RKO (cell line): ENCODE data around the gene ESPN.
"Not testable (repeated sequence)": the region's sequence is repeated elsewhere in the genome, so short reads cannot be mapped to it uniquely, and the experiment has no call there.

Experiments
- DNase-seq: peaks from one replicate; pipeline ENCODE4 v3.0.0-alpha.2; 2016; ENCODE audit warnings: low spot score

Gene ESPN

DNA sequence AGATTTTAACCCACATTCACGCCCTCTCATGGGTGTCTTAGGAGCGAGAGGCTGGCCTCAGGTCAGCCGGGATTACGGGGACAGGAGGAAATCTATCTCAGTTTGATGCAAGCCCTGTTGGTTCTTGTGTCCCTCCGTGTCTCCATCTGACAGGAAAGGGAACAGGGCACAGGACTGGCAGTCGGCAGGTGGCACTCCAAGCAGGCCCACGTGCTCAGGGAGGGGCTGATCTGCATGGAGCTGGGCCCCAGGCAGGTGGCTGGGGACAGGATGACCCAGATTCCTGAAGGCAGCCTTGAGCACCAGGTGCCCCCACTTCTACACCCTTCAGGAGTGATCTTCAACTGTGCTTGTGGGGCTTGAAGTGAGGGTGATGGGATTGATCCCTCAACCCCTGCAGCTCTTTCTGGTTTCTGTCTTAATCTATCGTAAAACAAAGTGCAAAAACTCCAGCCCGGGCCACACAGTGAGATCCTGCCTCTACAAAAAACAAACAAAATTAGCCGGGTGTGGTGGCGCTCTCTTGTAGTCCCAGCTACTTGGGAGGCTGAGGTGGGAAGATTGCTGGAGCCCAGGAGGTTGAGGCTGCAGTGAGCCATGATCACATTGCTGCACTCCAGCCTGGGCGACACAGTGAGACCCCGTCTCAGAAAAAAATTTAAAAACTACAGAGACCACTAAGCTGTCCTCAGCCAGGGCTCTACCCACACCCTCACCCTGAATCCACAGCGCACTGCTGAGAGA is 58.6 kb downstream of the ESPN start:
- no peak for DNase-seq

DNA sequence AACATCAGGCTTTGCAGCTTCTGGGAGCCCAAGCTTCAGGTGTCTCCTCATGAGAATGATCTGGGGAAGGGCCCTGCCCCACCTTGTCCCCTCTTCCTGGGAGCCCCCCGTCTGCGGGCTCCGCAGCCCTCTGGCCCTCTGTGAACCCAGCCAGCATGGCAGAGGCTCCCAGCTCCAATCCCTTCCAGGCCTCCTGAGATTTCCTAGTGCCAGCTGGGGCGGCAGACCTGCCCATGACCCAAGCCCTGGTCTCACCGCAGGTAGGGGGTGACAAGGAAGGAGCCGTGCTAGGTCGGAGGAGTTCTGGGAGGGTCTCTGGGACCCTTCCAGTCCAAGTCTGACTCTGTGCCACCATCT is 59.2 kb downstream of the ESPN start:
- DNase-seq = no peak

DNA sequence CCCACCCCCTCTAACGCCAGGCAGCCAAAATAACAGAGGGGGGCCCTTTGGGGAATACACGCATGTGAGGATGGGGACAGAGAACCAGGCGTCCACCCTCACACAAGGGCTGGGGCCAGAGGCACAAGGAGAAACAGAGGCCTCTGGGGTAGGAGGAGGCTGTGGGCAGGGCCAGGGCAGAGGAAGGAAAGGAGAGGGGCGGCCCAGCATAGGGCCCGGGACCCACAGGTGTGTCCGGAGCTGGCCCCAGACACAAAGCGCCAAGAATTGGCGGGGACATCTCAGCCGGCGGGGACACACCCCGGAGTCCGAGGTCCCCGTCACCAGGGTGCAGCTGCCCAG is 60.2 kb downstream of the ESPN start:
- DNase-seq = no peak

DNA sequence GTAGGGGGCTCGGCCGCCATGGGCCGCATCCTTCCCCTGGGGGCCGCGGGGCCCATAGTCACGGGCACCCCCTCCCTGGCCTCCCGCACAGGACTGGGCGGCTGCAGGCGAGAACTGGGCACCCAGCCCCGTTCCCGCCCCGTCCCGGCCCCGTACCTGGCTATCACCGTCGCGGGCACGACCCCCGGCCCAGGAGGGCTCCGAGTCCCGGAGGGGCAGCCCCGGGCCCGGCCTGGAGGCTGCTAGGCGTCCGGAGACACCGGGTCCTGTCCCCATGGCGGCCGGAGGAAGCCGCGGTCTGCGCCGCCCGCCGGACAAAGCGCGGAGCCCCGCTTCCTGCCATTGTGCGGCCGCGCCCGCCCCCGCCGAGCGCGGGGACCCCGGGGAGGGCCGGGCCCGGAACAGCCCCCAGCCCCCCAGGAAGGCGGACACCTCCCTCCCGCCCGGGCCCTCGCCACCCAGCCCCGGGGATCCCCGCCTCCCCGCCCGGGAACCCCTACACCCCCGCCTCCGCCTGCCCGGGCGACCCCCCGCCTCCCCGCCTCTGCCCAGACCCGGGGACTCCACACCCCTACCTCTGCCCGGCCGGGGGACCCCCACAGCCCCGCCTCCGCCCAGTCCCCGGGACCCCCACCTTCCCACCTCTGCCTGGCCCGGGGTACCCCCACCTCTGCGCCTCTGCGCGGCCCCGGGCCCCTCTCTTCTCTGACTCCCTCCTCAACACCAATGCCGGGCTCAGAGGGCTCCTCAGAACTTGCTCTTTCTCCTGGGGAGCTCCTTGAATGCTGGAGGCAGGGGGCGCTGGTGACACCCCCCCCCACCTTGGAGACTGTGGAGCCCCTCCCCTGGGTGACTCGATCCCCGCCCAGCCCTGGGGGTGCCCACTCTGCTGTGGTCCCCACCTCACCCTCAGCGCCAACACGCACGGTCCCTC is 60.9 kb downstream of the ESPN start:
- peak; percentile 32 for DNase-seq

DNA sequence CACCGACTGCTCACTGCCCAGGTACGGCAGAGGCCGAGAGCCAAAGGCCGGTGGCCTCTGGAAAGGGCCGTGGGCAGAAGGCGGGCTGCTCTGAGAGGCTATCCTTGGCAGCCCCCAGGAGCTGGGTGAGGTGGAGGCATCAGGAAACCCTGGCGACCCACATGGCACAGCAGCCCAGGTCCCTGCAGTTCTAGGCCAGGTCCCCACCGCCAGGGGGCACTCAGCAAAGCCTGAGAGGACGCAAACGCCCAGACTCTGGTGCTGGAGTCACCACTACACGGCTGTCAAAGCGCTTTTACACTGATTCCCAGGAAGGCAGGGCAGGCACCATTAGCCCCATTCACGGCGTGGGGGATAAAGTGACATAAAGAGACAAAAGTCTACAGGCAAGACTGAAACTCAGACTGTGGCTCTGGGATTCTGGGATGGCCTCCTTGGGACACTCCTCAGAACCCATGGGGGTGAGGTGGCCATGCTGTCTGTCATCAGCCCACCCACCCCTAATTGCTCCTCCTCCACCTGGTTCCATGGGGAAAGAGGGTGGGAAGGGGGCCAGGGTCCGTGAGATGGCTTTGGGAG is 61.9 kb downstream of the ESPN start:
- DNase-seq = peak; percentile 88

DNA sequence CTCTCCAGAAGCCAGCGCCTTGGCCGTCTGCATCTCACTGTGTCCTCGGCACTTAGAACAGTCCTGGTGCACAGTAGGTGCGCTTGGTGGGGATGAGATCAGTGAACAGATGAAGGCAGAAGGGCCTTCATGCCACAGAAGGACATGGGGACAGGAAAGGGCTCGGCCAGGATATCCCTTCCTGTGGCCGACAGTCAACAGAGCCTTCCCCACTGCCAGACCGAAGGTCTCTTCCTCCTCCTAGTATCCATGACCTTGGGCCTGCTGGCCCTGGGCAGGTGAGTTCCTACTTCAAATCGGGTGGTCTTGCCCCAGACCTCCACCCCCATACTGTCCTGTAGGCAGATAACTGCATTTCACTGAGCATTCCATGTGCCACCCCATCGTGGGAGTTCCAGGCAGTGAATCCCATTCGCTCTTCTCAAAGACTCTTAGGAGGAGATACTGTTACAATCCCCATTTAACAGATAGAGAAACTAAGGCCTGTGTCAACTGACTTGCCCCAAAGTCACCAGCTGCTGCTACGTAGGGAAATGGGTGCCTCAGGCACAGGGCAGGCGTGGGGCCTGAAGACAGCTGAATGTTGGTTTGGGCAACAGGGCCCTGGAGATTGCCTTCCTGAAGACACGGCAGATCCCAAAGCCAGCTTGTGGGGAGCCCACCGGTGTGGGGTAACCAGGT is 63.4 kb downstream of the ESPN start:
- DNase-seq = no peak

DNA sequence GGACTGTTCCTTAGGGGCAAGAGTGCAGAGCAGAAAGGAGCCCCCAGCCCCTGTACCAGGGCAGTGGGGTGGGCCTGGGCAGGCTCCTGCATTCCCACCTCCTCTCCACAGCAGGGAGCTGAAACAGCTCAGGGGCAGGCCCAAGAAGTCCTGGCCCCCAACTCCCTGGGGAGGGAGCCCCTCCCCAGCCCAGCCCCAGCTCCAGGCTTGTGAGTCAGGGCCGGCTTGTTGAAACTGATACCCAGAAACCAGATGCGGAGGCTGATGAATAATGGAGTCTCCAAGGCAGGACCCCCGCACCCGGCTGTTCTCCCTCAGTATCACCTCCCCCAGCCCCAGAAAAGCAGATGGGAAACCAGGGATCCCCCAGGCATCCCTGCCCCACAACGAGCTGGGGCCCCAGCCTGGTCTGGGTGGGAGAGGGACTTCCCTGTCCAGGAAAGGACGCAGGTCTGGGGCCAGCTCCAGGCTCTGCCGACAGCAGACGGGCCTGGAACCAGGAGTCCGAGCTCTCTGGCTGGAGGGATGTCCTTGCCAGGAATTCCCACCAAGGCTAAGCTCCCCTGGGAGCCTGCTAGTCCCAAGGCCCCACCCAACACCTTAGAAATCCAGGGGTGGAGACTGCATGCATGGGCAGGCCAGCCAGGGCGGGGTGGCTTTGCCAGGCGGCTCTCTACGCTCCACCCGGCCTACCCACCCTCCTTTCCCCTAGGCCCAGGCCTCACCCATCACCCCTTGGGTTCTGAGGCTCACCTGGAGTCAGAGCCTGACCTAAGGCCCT is 64.2 kb downstream of the ESPN start:
- DNase-seq = no peak

DNA sequence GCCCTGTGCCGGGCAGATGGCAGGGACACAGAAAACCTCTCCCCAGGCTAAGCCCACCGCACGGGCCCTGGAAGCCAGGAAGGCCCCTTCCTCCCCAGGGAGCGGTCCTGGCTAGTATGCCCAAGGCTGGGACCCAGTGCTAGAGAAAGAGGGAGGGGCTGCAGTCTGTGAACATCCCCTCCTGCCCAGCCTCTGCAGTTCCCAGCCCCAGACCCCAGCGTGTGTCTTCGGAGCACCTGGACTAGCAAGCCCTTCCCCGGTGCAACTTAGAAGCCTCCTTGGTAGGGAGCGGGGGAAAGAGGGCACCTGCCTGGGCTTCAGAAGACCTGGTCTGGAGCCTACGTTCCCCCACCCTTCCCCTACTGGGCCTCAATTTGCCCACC is 64.8 kb downstream of the ESPN start:
- DNase-seq = no peak

DNA sequence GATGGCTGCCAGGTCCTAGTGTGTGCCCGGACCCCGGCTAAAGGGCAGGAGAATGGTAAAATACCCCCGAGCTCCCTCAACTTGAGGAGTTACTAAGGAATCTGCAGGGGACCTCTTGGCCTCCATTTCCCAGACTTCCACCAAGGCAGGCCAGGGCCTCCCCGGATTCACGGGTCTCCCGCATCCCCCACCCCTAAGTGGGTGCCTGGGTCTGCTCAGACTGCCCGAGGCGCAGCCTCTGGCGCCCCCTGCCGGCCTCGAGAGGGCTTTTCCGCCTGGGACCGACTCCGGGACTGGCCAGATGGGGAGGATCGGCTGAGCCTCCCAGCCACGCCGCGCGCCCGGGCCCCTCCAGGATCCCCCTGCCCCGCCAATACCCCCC is 65.2 kb downstream of the ESPN start:
- peak; percentile 87 for DNase-seq

DNA sequence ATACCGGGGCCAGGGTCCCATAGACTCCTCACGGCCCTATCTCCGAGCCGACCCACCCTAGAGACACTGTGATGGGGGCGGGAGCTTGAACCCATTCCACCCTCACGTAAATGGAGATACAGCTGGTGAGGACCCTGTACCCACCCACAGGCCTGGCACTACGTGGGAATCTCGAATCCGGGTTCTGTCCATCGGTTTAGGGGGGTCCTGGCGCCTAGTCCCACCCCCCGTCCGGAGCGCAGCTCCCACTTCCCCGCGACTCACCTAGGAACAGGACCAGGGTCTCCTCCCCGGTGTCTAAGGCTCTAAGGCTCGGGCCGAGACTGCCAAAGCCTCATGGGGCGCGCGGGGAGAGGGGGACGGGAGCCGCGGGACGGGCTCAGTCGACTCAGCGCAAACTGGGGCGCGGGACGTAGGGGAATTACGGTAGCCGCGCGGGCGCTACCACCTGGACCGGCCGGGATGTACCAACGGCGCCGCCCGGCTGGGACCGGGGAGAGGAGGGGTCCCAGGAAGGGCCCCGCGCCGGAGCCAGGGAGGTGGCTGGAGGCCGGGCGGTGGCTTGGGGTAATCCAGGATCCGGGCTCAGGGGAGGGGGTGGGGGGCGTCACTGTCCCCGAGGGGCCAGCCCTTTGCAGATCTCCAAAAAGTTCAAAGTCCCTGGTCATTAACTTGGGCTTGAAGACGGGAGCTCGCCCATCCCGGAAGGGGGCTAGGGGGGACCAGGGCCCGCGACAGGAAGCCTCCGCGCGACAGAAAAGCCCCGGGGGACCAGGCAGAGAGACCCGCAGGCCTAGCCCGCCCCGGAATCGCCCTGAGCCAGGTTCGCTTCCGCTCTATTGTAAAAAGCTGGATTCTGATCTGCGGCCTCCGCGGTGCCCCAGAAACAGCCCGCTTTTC is 65.9 kb downstream of the ESPN start:
- DNase-seq = peak; percentile 86

DNA sequence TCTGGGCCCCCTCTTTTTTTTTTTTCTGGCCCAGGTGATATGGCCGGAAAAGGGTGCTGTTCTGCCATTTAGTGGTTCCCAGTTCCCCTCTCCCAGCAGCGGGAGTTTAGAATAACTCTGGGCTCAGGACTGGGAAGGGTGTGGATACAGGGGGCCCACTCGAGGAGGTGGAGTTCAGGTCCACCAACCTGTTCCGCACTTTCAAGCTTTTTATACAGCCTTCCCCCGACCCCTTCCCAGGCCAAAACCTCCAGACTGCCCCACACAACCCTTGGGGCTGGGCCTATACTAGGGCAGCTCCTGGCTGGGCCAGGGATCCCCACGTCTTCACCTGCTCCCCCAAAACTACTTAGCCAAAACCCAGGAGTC is 66.5 kb downstream of the ESPN start:
- DNase-seq = no peak

DNA sequence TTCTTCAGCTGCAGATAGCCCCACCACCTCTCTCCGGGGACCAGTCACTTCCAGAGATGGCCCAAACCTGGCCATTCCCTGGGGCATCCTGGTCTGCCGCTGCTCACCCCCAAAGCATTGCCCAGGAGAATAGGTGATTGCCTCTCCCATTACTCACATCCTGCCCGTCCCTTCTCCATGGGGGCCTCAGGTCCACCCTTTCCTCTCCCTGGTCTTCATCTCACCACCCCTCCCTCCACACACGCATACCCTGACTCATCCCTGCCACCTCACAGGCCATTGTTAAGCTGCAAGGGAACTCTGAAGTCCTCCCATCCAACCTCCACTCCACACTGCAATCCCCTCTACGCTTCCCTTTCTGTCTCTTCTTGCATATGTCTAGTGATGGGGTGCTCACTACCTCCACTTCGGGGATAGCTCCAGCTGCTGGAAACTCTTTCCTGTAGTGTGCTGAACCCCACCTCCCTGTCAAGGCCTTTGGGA is 66.9 kb downstream of the ESPN start, which contains the start of gene PLEKHG5:
Gene PLEKHG5 (minus strand): TSS at position 188 of the 483 bp plus-strand sequence. CDS start 14,096 bp downstream, outside the sequence.
- DNase-seq = peak; percentile 92

DNA sequence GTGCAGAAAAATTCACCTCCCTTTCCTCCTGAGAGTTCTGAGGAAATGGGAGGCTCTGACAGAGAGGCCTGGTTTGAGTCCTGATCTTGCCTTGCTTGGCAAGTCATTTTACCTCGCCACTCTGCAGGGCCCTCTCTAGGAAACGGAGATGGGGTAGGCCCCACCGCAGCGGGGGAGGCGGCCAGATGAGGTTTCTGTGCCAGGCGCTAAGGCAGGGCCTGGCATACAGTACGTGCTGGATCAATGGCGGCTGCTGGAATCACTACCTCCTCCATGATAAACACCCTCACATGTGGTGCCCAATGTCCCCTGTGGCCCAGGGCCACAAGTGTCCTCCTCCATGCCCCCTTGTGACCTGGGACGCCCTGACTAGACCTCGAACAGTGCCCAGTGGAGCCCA is 67.4 kb downstream of the ESPN start:
- DNase-seq = no peak

DNA sequence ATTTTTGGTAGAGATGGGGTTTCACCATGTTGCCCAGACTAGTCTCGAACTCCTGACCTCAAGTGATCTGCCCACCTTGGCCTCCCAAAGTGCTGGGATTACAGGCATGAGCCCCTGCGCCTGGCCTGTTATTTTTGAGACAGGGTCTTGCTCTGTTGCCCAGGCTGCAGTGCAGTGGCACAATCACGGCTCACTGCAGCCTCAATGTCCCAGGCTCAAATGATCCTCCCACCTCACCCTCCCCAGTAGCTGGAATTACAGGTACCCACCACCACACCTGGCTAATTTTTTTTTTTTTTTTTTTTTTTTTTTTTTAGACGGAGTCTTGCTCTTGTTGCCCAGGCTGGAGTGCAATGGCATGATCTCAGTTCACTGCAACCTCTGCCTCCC is 69.3 kb downstream of the ESPN start:
- not testable (repeated sequence) for DNase-seq

DNA sequence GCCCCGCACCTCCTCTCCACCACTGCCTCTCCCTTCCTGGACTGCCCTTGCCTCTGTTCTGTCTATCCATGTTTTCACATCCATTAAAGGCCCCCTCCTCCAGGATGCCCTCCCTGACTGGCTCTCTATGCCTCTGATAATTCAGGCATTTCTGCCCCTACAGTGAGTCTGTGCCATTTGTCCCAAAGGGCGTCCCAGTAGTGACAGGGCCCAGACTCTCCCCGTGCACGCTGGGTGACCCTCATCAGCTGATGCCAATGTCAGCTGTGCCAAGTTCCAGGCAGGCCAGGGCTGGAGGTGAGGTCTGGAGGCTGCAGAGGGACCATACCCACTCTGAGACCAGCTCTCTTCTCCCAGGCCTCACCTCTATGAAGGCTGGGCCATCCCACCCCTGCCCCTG is 70.1 kb downstream of the ESPN start:
- no peak for DNase-seq

DNA sequence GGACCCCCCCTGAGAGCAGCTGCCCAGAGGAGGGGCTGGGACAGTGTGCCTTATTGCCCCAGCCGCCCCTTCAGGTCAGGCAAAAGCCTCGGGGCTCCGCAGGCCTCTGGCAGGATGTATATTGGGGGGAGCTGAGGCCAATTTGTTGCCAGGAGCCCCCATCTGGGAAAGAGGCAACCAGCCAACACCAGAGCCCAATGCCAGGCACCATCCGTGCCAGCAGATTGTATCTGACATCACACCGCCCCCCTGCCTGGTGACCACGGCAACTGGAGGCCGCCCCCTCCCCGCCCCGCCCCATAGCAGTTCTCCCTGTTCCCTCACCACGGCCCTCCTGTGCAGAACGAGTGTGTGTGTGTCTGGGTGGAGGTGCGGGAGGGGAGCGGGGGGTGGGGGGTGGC is 70.5 kb downstream of the ESPN start:
- DNase-seq = no peak

DNA sequence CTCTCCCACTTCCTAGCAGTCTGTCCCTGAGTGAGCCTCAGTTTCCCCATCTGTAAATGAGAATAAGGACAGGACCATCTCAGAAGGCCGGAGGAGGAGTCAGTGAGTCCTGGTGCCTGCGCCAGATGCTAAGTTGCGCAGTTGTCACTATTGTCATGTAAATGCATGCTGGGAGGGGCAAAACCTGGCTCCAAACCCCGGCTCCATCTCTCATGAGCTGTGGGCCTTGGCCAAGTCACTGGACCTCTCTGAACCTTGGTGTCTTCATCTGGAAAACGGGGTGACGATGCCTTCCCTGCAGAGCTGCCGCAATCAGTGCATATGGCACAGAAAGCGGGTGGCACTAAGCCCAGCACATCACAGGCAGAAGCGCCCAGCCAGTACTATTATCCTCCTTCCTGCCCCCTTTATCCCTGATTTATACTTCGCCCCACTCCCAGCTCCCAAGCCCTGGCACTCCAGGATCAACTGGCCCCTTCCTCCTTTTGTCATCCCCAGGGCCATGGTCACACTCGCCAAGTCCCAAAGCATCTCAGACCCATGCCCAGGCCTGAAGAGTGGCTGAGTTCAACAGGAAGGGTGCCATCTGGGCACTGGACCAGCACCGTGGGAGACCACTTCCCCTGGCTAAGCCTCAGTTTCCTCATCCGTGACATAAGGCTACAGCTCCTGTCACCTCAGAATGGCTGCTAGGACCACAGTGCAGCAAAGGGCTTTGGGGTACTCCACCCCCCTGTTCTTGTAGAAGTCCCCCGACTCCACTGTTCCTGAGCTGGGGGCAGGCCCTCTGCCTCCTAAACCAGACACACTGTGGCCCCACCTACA is 71.2 kb downstream of the ESPN start:
- no peak for DNase-seq

DNA sequence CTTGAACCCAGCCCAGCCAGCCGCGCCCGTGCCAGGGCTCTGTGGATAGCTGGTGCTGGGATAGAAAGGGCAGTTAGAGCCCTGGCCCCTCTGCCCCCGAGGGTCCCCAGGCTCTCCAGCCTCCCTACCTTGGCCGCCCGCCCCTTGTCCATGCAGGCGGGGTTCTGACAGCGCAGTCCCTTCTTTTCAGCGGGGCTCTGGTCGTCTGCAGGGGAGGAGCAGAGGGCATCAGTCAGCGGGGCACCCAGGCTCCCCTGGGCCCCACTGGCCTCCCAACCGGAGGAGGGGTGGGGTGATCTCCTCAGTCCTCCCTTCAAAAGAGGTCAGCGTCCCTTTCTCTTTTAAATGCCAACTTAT is 71.8 kb downstream of the ESPN start:
- DNase-seq = no peak

DNA sequence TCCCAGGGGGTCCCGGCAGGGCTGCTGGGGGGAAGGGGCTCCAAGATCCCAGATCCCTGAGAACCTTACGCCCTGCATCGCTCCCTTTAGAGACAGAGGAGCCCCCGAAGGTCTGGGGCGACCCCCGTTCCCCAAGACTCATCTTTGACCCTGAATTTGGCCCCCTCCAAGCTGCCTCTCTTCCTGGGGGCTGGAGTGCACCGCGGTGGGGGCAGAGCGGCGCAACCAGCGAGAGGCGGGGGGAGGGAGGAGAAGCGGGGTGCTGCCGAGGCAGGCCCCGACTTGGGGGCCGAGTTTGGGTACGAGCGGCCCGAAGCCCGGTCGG is 72.3 kb downstream of the ESPN start:
- DNase-seq = no peak
